ENCODE results near the gene CELA2B.

DNA sequence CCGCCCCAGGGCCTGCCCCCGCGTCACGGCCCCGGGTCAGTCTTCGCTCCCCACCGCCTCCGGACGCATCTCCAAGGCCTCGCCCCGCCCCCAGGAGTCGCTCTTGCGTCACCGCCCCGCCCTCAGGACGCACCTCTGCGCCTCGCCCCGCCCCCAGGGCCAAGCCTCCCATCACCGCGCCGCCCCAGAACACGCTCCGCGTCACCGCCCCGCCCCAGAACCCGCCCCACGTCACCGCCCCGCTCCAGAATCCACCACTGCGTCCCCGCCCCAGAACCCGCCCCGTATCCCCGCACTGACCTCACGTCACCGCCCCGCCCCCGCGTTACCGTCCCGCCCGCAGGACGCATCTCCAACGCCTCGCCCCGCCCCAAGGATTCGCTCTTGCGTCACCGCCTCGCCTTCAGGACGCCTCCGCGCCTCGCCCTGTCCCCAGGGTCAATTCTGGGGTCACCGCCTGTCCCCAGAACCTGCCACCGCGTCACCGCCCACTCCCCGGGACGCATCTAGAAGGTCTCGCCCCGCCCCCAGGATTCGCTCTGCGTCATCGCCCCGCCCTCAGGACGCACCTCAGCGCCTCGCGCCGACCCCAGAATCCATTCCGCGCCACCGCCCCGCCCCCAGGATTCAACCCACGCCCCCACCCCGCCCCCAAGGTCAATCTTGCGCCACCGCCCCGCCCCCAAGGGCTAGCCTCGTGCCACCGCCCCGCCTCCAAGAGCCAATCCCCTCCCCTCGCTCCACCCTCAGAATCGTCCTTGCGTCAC is 48.6 kb downstream of the CELA2B start:
- TF ChIP-seq, protein P1, sequence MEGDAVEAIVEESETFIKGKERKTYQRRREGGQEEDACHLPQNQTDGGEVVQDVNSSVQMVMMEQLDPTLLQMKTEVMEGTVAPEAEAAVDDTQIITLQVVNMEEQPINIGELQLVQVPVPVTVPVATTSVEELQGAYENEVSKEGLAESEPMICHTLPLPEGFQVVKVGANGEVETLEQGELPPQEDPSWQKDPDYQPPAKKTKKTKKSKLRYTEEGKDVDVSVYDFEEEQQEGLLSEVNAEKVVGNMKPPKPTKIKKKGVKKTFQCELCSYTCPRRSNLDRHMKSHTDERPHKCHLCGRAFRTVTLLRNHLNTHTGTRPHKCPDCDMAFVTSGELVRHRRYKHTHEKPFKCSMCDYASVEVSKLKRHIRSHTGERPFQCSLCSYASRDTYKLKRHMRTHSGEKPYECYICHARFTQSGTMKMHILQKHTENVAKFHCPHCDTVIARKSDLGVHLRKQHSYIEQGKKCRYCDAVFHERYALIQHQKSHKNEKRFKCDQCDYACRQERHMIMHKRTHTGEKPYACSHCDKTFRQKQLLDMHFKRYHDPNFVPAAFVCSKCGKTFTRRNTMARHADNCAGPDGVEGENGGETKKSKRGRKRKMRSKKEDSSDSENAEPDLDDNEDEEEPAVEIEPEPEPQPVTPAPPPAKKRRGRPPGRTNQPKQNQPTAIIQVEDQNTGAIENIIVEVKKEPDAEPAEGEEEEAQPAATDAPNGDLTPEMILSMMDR (IDR thresholded peaks at IDR 0.05 in 4 of 5, conservative IDR thresholded peaks at IDR 0.05 in 1 of 5), result no peak
- TF ChIP-seq POLR2A (IDR thresholded peaks at IDR 0.05), result no peak

Measured in gastrocnemius medialis (tissue), 4 donors.